Bone marrow (tissue), 2 donors: ENCODE results near the gene PLA2G4A.

Experiments
- DNase-seq, 2 donors: peaks; one replicate each; lab custom pipeline; 2025; lab: John Stamatoyannopoulos, UW

Gene PLA2G4A

DNA sequence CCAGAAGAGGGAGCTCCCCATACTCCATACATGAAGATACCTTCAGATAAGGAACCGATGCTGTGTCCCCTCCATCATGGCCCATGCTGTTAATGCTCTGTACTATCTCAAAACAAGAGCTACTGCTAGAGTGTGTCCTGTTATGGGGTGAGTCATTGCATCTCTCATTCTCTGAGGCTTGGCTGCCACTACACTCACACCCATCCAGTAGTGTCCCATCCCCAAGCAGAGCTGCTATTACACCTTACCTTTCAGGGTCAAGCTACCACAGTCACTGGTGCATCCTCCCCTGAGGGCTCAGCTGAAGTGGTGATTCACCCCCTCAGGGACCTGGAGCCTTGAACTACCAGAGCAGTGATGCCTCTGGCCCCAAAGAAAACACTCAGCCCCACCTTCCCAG is 198.5 kb downstream of the PLA2G4A start:
- DNase-seq, result no peak

DNA sequence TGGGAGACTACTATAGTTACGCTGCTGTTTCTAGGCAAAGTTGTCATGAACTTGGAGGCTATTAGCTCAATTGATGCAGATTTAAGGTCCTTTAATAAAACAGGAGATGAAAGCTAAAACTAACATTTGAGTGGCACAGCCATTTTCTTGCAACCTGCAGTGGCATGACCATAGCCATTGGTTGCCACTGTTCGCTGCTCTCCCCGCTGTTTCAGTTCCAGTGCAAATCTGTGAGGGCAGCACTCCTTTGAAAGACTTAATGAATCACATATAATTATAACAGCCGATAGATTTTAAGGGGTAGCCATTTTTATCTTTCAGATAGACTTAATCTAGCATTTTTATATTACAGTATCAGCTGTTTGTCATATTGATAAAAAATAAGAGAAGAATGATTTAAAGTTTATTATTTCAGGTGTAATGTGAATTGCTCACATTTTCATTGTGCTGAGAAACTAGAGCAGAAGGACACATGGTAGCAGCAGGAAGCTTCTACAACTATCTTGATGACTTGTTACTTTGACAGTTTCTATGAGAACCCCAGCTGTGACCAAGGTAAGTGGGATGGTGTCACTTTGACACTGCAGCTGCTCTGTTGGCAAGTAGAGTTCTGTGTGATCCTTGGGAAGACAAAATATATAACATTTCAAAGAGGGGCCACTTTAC is 203.7 kb downstream of the PLA2G4A start:
- DNase-seq, result no peak

GRCh38 chr1:187032982-187033692 is 204.4 kb downstream of the PLA2G4A start:
- DNase-seq, result no peak

- no peak for DNase-seq
Measured at GRCh38 chr1:187033693-187034390, 205.1 kb downstream of the PLA2G4A start.

DNA sequence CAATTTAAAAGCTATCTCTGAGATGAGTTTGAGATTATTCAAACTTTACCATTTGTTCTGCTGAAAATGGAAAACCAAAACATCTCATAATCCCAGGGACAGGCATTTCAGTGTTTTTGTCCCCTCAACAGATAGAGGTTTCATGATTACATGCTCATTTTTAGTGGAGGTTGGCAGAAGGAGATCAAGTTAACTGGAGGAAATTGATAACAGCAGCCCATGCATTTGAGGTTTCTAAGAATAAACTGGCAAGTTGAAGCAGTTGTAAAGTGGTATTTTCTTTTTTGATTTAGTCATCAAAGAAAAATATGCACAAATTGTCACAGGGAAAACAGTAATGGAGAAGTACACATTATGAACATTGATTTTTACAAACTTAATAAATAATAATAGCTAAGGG is 205.8 kb downstream of the PLA2G4A start:
- DNase-seq, result no peak

DNA sequence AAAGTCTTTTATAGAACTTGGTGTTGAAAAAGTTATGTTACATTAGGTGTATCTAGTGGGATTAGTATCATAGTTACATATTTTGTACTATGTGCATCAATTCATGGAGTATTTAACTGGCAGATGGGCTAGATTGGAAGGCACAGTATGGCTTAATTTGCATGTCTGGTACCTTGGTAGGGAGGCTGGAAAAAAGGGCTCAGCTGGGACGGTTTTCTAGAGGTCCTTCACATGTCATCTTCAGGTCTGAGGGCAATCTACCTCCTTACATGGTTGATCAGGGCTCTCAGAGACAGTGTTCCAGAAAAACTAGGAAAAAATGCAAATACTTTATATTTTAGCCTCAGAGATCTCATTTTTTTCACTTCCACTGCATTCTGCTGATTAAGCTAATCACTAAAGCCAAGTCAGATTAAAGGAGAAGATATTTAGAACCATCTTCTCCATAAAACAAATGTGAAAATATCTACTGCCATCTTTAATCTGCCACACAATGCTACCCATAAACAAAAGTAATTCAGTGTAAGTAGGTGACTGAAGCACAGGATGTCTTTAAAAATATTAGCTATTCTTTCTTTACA is 209.3 kb downstream of the PLA2G4A start:
- no peak for DNase-seq
